Measurements from ENCODE around the gene SLC39A9. TPM values are rescaled to one million over a fixed set of nuclear protein-coding genes. Genes with fewer than 3 reads are reported as not detected.

Gene SLC39A9
- total RNA-seq, 1 experiment from 2014 or later: 39.8 TPM

- no peak overlapping the region for H3K9ac ChIP-seq (ENCODE audit: extremely low read depth, insufficient read length, low read length)
- Mint-ChIP-seq H3K4me3 (no peak overlapping the region), H3K9me3 (peaks cover 20 to 24% of the 10 kb centered on the region in 2 experiments), H3K27me3 (ENCODE audit: low read depth) (no peaks in the 10 kb centered on the region), H3K4me1 (peaks cover 0 to 4% of the 10 kb centered on the region in 2 experiments; a peak in 1 of 4 replicates), H3K27ac (no peak overlapping the region), H3K36me3 (ENCODE audit: insufficient read depth in 1 of 3, low read depth in 3 of 3) (peaks cover 20 to 55% (median 49%) of the 10 kb centered on the region in 3 experiments)
- H2AFZ ChIP-seq (ENCODE audit: low read length): no peak overlapping the region
- no peak overlapping the region for H4K5ac ChIP-seq (ENCODE audit: insufficient read length, low read depth, low read length)
- H4K91ac ChIP-seq (ENCODE audit: insufficient read length, low read depth, low read length): no peak overlapping the region
- H3K79me1 ChIP-seq (ENCODE audit: insufficient read depth, low read depth, low read length, poor library complexity, severe bottlenecking): peaks cover 3% of the 10 kb centered on the region
- H3K4me1 ChIP-seq (ENCODE audit: insufficient read depth, low read length): no peaks in the 10 kb centered on the region
- no peak overlapping the region for H2BK15ac ChIP-seq (ENCODE audit: low read depth, low read length)
- no peak overlapping the region for H2BK20ac ChIP-seq (ENCODE audit: low read depth, low read length, poor library complexity, severe bottlenecking)
- H3K27ac ChIP-seq (ENCODE audit: insufficient read length, low read depth, low read length): no peak overlapping the region
- H3K56ac ChIP-seq (ENCODE audit: insufficient read length, low read depth, low read length): no peak overlapping the region
- peaks cover 10% of the 10 kb centered on the region for H3K9me3 ChIP-seq (ENCODE audit: control insufficient read depth, low read depth, low read length)
- no peak overlapping the region for H4K8ac ChIP-seq (replicated peaks; ENCODE audit: insufficient read length, low read depth, low read length)
- no peak overlapping the region for H2BK12ac ChIP-seq (ENCODE audit: insufficient read length, low read depth, low read length)
- no peak overlapping the region for H2AK5ac ChIP-seq (ENCODE audit: insufficient read length, low read length)
- no peak for TF ChIP-seq CTCF (conservative IDR thresholded peaks at IDR 0.05)
- no peak overlapping the region for H2BK120ac ChIP-seq (ENCODE audit: low read depth, low read length, poor library complexity, severe bottlenecking)
- H3K79me2 ChIP-seq (ENCODE audit: insufficient read depth, low read length): no peaks in the 10 kb centered on the region; the same call in 1 of the 2 replicates
- H3K23ac ChIP-seq (ENCODE audit: insufficient read length, low read depth, low read length): no peak overlapping the region
- no peak overlapping the region for H3K4ac ChIP-seq (ENCODE audit: low read depth, low read length)
- H3K23me2 ChIP-seq (ENCODE audit: insufficient read length, low read depth, low read length, poor library complexity, severe bottlenecking): no peaks in the 10 kb centered on the region
- H3K18ac ChIP-seq (ENCODE audit: insufficient read length, low read depth, low read length): no peak overlapping the region
- H4K20me1 ChIP-seq (ENCODE audit: control insufficient read depth, insufficient read depth, insufficient read length): no peaks in the 10 kb centered on the region
- WGBS (ENCODE audit: extremely low coverage, insufficient read length, low lambda C conversion rate): no CpG with 5 or more reads among the region's 4 CpGs
- H3K14ac ChIP-seq (ENCODE audit: insufficient read depth, low read length): no peak overlapping the region
- H3K27me3 ChIP-seq (ENCODE audit: insufficient read depth, low read length): no peaks in the 10 kb centered on the region
- DNase-seq: no peak
- no peak overlapping the region for H3K4me2 ChIP-seq (ENCODE audit: insufficient read depth, insufficient read length, low read length)
- no peak overlapping the region for H3T11ph ChIP-seq (ENCODE audit: low read length)
- no peak overlapping the region for H2BK5ac ChIP-seq (ENCODE audit: insufficient read length, low read length)
Measured at GRCh38 chr14:69423279-69423678, 24.8 kb downstream of the SLC39A9 start.
